Fibroblast of skin of back (primary cell): ENCODE results near the gene FGF12.

Experiments
- DNase-seq: peaks from one replicate; pipeline ENCODE4 v3.0.0-alpha.2; 2013

Gene FGF12

GRCh38 chr3:192090586-192090985, 636.8 kb downstream of the FGF12 start:
- DNase-seq = peak; percentile 24
